Measurements from ENCODE around the gene XYLT1.

Gene XYLT1

GRCh38 chr16:17325476-17326143, 145.2 kb downstream of the XYLT1 start:
- in situ Hi-C loops (cut with MboI; ENCODE audit: low pct_unique_long_range_greater_than_20kb, low sequenced_read_pairs, unreplicated experiment) = no loop called here
- no peak for TF ChIP-seq CTCF (IDR thresholded peaks at IDR 0.05; ENCODE audit: extremely low read depth, insufficient read depth, missing control alignments)
- no peak for DNase-seq (ENCODE audit: low spot score)

- TF ChIP-seq CTCF (IDR thresholded peaks at IDR 0.05; ENCODE audit: extremely low read depth, insufficient read depth, missing control alignments) = no peak
- in situ Hi-C loops (cut with MboI; ENCODE audit: low pct_unique_long_range_greater_than_20kb, low sequenced_read_pairs, unreplicated experiment) = no loop called here
Observed at GRCh38 chr16:17324451-17324850, 146.3 kb downstream of the XYLT1 start.

GRCh38 chr16:17323171-17323570, 147.6 kb downstream of the XYLT1 start:
- no peak for TF ChIP-seq CTCF (IDR thresholded peaks at IDR 0.05; ENCODE audit: extremely low read depth, insufficient read depth, missing control alignments)
- no peak for DNase-seq (ENCODE audit: low spot score)

More at GRCh38 chr16:17324451-17324850, 146.3 kb downstream of the XYLT1 start:
- no peak for DNase-seq (ENCODE audit: low spot score)

GRCh38 chr16:17321824-17322223, 148.9 kb downstream of the XYLT1 start:
- in situ Hi-C loops (cut with MboI; ENCODE audit: low pct_unique_long_range_greater_than_20kb, low sequenced_read_pairs, unreplicated experiment) = no loop called here
- TF ChIP-seq CTCF (IDR thresholded peaks at IDR 0.05; ENCODE audit: extremely low read depth, insufficient read depth, missing control alignments) = no peak
- no peak for DNase-seq (ENCODE audit: low spot score)

More at GRCh38 chr16:17323171-17323570, 147.6 kb downstream of the XYLT1 start:
- in situ Hi-C loops (cut with MboI; ENCODE audit: low pct_unique_long_range_greater_than_20kb, low sequenced_read_pairs, unreplicated experiment) = no loop called here

- TF ChIP-seq CTCF (IDR thresholded peaks at IDR 0.05; ENCODE audit: extremely low read depth, insufficient read depth, missing control alignments) = no peak
- in situ Hi-C loops (cut with MboI; ENCODE audit: low pct_unique_long_range_greater_than_20kb, low sequenced_read_pairs, unreplicated experiment) = no loop called here
Observed at GRCh38 chr16:17320009-17320408, 150.8 kb downstream of the XYLT1 start.

GRCh38 chr16:17318238-17318637, 152.5 kb downstream of the XYLT1 start:
- TF ChIP-seq CTCF (IDR thresholded peaks at IDR 0.05; ENCODE audit: extremely low read depth, insufficient read depth, missing control alignments) = no peak
- no peak for DNase-seq (ENCODE audit: low spot score)
- in situ Hi-C loops (cut with MboI; ENCODE audit: low pct_unique_long_range_greater_than_20kb, low sequenced_read_pairs, unreplicated experiment) = no loop called here

More at GRCh38 chr16:17320009-17320408, 150.8 kb downstream of the XYLT1 start:
- DNase-seq (ENCODE audit: low spot score) = no peak

Data from GM13977 (cell line).